Measurements from ENCODE around the gene RPS26.

RPS26 gene

GRCh38 chr12:56078931-56079722 lies 37.4 kb downstream of the RPS26 start:
- DNase-seq (ENCODE audit: low read depth in 3 of 3), result peak; percentile 16 to 38 (median 16)

- DNase-seq (ENCODE audit: low read depth in 3 of 3), result peak; percentile 37 to 57 (median 45)
These were observed 38.2 kb downstream of the RPS26 start, which contains the start of gene ERBB3 for GRCh38 chr12:56079723-56080555. ERBB3 (plus strand) TSS chr12:56080165; CDS start chr12:56080301, 136 bp downstream.

GRCh38 chr12:56080556-56081138 lies 38.9 kb downstream of the RPS26 start:
- no peak for DNase-seq (ENCODE audit: low read depth in 3 of 3)

GRCh38 chr12:56081393-56082347 lies 40.0 kb downstream of the RPS26 start:
- no peak for DNase-seq (ENCODE audit: low read depth in 3 of 3)

GRCh38 chr12:56082382-56082781 lies 40.7 kb downstream of the RPS26 start:
- no peak for DNase-seq (ENCODE audit: low read depth in 3 of 3)

- DNase-seq (ENCODE audit: low read depth in 3 of 3), result no peak
These were observed 41.2 kb downstream of the RPS26 start for GRCh38 chr12:56082967-56083366.

GRCh38 chr12:56084958-56085543 lies 43.3 kb downstream of the RPS26 start:
- DNase-seq (ENCODE audit: low read depth in 3 of 3), result no peak

- no peak for DNase-seq (ENCODE audit: low read depth in 3 of 3)
These were observed 44.4 kb downstream of the RPS26 start for GRCh38 chr12:56086096-56086495.

GRCh38 chr12:56086608-56087007 lies 44.9 kb downstream of the RPS26 start:
- no peak for DNase-seq (ENCODE audit: low read depth in 3 of 3)

GRCh38 chr12:56087220-56087619 lies 45.5 kb downstream of the RPS26 start:
- no peak for DNase-seq (ENCODE audit: low read depth in 3 of 3)

Data from stimulated activated CD4-positive, alpha-beta T cell treated with anti-CD3 and anti-CD28 coated beads, TNF-alpha, amount 100 ng/mL, for 48 hours (primary cell).